ENCODE results near the gene KCNAB3. TPM values are rescaled to one million over a fixed set of nuclear protein-coding genes. Genes with fewer than 3 reads are reported as not detected.
"Not testable (repeated sequence)": the region's sequence is repeated elsewhere in the genome, so short reads cannot be mapped to it uniquely, and the experiment has no call there.

KCNAB3 gene
- total and polyA plus RNA-seq, 2 donors from 2014 or later, result 0.71 to 3.9 TPM

DNA sequence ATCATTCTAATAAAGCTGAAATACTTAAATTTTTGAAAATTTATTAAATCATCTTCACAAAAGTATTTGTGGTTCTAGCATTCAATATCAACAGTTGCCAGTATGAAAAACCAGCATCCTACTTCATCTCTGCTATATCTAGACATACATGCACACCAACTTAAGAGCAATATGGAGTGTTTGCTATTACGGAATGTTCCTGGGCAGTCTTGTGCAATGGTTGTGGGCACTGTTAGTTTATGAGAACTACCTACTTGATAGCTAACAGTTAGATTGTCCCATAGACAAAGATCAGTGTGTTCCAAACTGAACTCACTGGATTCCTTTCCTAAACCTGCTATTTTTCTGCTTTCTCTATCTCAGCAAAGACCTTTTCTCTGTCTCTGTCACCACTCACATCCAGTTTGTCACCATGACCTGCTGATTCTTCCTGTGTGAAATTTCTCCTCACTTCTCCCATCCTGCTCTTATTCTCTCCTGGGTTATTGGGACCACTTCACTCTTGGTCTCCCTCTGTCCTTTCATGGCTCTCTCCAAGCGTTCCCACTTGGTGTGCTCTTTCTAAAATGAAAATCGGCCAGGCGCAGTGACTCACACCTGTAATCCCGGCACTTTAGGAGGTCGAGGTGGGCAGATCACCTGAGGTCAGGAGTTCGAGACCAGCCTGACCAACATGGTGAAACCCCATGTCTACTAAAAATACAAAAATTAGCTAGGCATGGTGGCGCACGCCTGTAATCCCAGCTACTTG lies 30.0 kb upstream of the KCNAB3 start:
- intact Hi-C loops (cut with DNase I), result no loop called here
- TF ChIP-seq, protein P1, sequence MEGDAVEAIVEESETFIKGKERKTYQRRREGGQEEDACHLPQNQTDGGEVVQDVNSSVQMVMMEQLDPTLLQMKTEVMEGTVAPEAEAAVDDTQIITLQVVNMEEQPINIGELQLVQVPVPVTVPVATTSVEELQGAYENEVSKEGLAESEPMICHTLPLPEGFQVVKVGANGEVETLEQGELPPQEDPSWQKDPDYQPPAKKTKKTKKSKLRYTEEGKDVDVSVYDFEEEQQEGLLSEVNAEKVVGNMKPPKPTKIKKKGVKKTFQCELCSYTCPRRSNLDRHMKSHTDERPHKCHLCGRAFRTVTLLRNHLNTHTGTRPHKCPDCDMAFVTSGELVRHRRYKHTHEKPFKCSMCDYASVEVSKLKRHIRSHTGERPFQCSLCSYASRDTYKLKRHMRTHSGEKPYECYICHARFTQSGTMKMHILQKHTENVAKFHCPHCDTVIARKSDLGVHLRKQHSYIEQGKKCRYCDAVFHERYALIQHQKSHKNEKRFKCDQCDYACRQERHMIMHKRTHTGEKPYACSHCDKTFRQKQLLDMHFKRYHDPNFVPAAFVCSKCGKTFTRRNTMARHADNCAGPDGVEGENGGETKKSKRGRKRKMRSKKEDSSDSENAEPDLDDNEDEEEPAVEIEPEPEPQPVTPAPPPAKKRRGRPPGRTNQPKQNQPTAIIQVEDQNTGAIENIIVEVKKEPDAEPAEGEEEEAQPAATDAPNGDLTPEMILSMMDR (IDR thresholded peaks at IDR 0.05; ENCODE audit: borderline replicate concordance, extremely low read depth, insufficient read depth), result no peak
- H3K9ac ChIP-seq (ENCODE audit: low read length in 3 of 3), result no peak overlapping the region
- no peak overlapping the region for H3K4me3 ChIP-seq (ENCODE audit: low read length in 3 of 3)
- H3K9me3 ChIP-seq (ENCODE audit: control insufficient read depth in 2 of 3, insufficient read depth in 1 of 3, low read length in 3 of 3), result no peaks in the 10 kb centered on the region
- H3K27me3 ChIP-seq (ENCODE audit: control insufficient read depth, insufficient read depth, low read length), result no peaks in the 10 kb centered on the region
- no peak for FAIRE-seq
- no peak overlapping the region for H3K27ac ChIP-seq (ENCODE audit: low read depth in 2 of 2, low read length in 2 of 2)
- no peaks in the 10 kb centered on the region for H3K4me1 ChIP-seq (ENCODE audit: control insufficient read depth in 2 of 3, insufficient read depth in 2 of 3, low read depth in 1 of 3, low read length in 3 of 3)
- no peak for DNase-seq
- no peaks in the 10 kb centered on the region for H3K36me3 ChIP-seq (ENCODE audit: control insufficient read depth in 2 of 3, insufficient read depth in 3 of 3, low read length in 3 of 3)

DNA sequence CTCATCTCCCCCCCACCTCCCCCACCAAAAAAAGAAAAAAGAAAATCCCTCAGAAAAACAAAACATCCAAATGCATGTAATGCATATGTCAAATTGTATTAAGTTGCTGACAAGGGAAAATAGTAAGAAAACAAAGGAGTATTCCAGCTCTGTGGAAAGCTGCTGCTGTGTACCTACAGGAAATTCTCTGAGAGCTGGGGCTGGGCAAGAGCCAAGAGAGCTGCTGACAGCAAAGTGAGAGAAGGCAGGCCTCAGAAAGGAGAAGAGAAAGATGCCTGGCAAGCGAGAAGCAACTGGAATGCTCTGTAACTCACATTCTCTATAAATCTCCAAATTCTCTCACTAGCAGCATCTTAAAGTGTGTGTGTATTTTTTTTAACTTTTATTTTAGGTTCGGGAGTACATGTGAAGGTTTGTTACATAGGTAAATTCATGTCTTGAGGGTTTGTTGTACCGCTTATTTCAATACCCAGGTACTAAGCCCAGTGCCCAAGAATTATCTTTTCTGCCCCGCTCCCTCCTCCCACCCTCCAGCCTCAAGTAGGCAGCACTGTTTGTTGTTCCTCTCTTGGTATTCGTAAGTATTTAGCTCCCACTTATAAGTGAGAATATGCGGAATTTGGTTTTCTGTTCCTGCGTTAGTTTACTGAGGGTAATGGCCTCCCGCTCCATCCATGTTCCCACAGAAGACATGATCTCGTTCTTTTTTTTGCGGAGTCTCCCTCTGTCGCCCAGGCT lies 26.7 kb upstream of the KCNAB3 start:
- TF ChIP-seq, protein P1 (IDR thresholded peaks at IDR 0.05; ENCODE audit: borderline replicate concordance, extremely low read depth, insufficient read depth), result no peak
- no peaks in the 10 kb centered on the region for H3K4me1 ChIP-seq (ENCODE audit: control insufficient read depth in 2 of 3, insufficient read depth in 2 of 3, low read depth in 1 of 3, low read length in 3 of 3)
- no peak overlapping the region for H3K4me3 ChIP-seq (ENCODE audit: low read length in 3 of 3)
- DNase-seq, result peak in 3 of 5 donors; percentile 14 to 69 (median 26)
- H3K9me3 ChIP-seq (ENCODE audit: control insufficient read depth in 2 of 3, insufficient read depth in 1 of 3, low read length in 3 of 3), result no peaks in the 10 kb centered on the region
- no peak overlapping the region for H3K27ac ChIP-seq (ENCODE audit: low read depth in 2 of 2, low read length in 2 of 2)
- H3K27me3 ChIP-seq (ENCODE audit: control insufficient read depth, insufficient read depth, low read length), result no peaks in the 10 kb centered on the region
- FAIRE-seq, result no peak
- no peak overlapping the region for H3K9ac ChIP-seq (ENCODE audit: low read length in 3 of 3)
- H3K36me3 ChIP-seq (ENCODE audit: control insufficient read depth in 2 of 3, insufficient read depth in 3 of 3, low read length in 3 of 3), result no peaks in the 10 kb centered on the region
- intact Hi-C loops (cut with DNase I), result no loop called here

DNA sequence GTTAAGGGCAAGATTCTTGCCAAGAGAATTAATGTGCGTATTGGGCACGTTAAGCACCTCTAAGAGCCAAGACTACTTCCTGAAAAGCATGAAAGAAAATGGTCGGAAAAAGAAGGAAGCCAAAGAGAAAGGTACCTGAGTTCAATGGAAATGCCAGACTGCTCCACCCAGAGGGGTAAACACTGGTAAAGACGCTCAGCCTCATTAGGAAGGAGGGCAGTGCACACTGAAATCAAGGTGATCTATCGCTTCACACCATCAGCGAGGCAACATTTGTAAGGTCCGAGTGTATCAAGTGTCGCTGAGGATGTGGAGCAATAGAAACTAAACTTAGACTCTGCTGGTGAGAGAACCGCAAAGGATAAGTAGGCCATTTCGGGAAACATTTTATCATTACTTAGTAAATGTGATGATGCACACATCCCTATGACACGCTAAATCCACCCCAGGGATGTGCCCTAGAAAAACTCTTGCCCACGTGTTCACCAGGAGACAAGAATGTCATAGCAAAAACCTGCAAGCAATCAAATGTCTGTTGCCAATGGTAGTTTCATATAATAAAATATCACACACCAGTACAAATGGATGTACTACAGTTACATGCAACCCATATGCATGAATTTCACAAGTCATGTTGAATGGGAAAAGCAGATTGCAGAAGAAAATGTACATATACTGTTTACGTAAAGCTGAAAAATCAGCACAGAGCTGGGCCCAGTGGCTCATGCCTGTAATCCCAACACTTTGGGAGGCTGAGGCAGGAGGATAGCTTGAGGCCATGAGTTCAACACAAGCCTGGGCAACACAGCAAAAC lies 26.0 kb upstream of the KCNAB3 start:
- H3K9ac ChIP-seq (ENCODE audit: low read length in 3 of 3), result no peak overlapping the region
- FAIRE-seq, result no peak
- H3K36me3 ChIP-seq (ENCODE audit: control insufficient read depth in 2 of 3, insufficient read depth in 3 of 3, low read length in 3 of 3), result no peaks in the 10 kb centered on the region
- no peak overlapping the region for H3K4me3 ChIP-seq (ENCODE audit: low read length in 3 of 3)
- H3K9me3 ChIP-seq (ENCODE audit: control insufficient read depth in 2 of 3, insufficient read depth in 1 of 3, low read length in 3 of 3), result no peaks in the 10 kb centered on the region
- H3K27ac ChIP-seq (ENCODE audit: low read depth in 2 of 2, low read length in 2 of 2), result no peak overlapping the region
- H3K4me1 ChIP-seq (ENCODE audit: control insufficient read depth in 2 of 3, insufficient read depth in 2 of 3, low read depth in 1 of 3, low read length in 3 of 3), result no peaks in the 10 kb centered on the region
- TF ChIP-seq, protein P1 (IDR thresholded peaks at IDR 0.05; ENCODE audit: borderline replicate concordance, extremely low read depth, insufficient read depth), result no peak
- no peak for DNase-seq
- intact Hi-C loops (cut with DNase I), result no loop called here
- no peaks in the 10 kb centered on the region for H3K27me3 ChIP-seq (ENCODE audit: control insufficient read depth, insufficient read depth, low read length)

DNA sequence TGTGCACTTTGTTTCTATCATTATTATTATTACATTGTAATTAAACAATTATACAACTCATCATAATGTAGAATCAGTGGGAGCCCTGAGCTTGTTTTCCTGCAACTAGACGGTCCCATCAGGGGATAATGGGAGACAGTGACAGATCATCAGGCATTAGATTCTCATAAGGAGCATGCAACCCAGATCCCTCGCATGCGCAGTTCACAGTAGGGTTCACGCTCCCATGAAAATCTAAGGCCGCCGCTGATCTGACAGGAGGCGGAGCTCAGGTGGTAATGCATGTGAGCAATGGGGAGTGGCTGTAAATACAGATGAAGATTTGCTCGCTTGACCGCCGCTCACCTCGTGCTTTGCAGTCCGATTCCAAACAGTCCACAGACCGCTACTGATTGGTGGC lies 23.6 kb upstream of the KCNAB3 start:
- H3K4me3 ChIP-seq (ENCODE audit: low read length in 3 of 3), result not testable (repeated sequence)

More for the DNA sequence above, 23.6 kb upstream of the KCNAB3 start:
- H3K9me3 ChIP-seq (ENCODE audit: control insufficient read depth in 2 of 3, insufficient read depth in 1 of 3, low read length in 3 of 3); H3K9ac ChIP-seq (ENCODE audit: low read length in 3 of 3); H3K4me1 ChIP-seq (ENCODE audit: control insufficient read depth in 2 of 3, insufficient read depth in 2 of 3, low read depth in 1 of 3, low read length in 3 of 3); DNase-seq; intact Hi-C loops (cut with DNase I); H3K36me3 ChIP-seq (ENCODE audit: control insufficient read depth in 2 of 3, insufficient read depth in 3 of 3, low read length in 3 of 3); FAIRE-seq; H3K27ac ChIP-seq (ENCODE audit: low read depth in 2 of 2, low read length in 2 of 2); H3K27me3 ChIP-seq (ENCODE audit: control insufficient read depth, insufficient read depth, low read length): not testable (repeated sequence)
